GM12878 (cell line): Measurements from ENCODE around the gene IFI27L1. TPM values are rescaled to one million over a fixed set of nuclear protein-coding genes. Genes with fewer than 3 reads are reported as not detected.
A peak's percentile ranks its signal among the peaks of the same experiment; 100 is the strongest.

Experiments
- ATAC-seq: fragments of 200-7000 bp; cut with Tn5 transposase; 3 replicates; pipeline ENCODE4 v1.9.1; 2020; ENCODE audit warnings: mild to moderate bottlenecking, moderate library complexity
- BruUV-seq: library from RNA; stranded (reverse); fragments of 400-500 nt; replicated peaks from 2 replicates; lab custom pipeline; 2021; lab: Mats Ljungman, UMichigan
- CTCF ChIA-PET: fragments of 300-600 bp; sonication (Branson Sonifier 250); formaldehyde crosslinking; extraction: SDS; loops from one replicate; lab custom pipeline; 2021; ENCODE audit warnings: inconsistent platforms; lab: Yijun Ruan, JAX
- POLR2A ChIA-PET: fragments of 350-600 bp; formaldehyde crosslinking; extraction: SDS; loops from one replicate; lab custom pipeline; 2021; ENCODE audit warnings: inconsistent platforms; lab: Charles Lee
- RAD21 ChIA-PET: fragments of 300-600 bp; sonication (Branson Sonifier 250); formaldehyde crosslinking; loops from one replicate; lab custom pipeline; 2023; ENCODE audit warnings: antibody characterized with exemption; ENCODE audit not compliant: unreplicated experiment; lab: Charles Lee
- SMC1A ChIA-PET: fragments of 300-600 bp; sonication (Branson Sonifier 250); formaldehyde crosslinking; loops from one replicate; lab custom pipeline; 2023; ENCODE audit not compliant: unreplicated experiment, uncharacterized antibody; lab: Charles Lee
- DNase-seq: peaks from one replicate; pipeline ENCODE4 v3.0.0-alpha.2; 2011; ENCODE audit warnings: low read depth, low spot score
- FAIRE-seq: peaks from 3 replicates; lab custom pipeline; 2011; peaks lifted over from hg19 to GRCh38; lab: Jason Lieb, UNC
- H2AFZ ChIP-seq: 2 replicates; pipeline ENCODE4 v1.6.0; 2011; ENCODE audit warnings: low read depth, low read length, control low read depth; ENCODE audit not compliant: control insufficient read depth
- H3K27ac ChIP-seq: 2 replicates; pipeline ENCODE4 v1.5.1; 2011; ENCODE audit warnings: control low read depth; ENCODE audit not compliant: control insufficient read depth, insufficient read depth
- H3K27me3 ChIP-seq, 2 experiments: replicated peaks in 1 of 2; 2 replicates each; pipeline versions ENCODE4 v1.6.0 to v1.6.1; 2011; ENCODE audit warnings: low read length in 1 of 2; ENCODE audit not compliant: control insufficient read depth in 2 of 2, insufficient read depth in 2 of 2
- H3K36me3 ChIP-seq, 2 experiments: 2 replicates each; pipeline ENCODE4 v1.5.1; 2011; ENCODE audit warnings: low read length in 1 of 2; ENCODE audit not compliant: control insufficient read depth in 2 of 2, insufficient read depth in 2 of 2
- H3K4me1 ChIP-seq: 2 replicates; pipeline ENCODE4 v1.6.1; 2011; ENCODE audit warnings: mild to moderate bottlenecking, low read length, moderate library complexity, mixed read lengths; ENCODE audit not compliant: control insufficient read depth, insufficient read depth
- H3K4me2 ChIP-seq: 2 replicates; pipeline ENCODE4 v1.6.0; 2011; ENCODE audit warnings: control low read depth; ENCODE audit not compliant: control insufficient read depth, insufficient read depth
- H3K4me3 ChIP-seq: fragments of 200-600 bp; sonication (generic); 2 replicates; pipeline ENCODE4 v1.5.1; 2016
- H3K79me2 ChIP-seq: 2 replicates; pipeline ENCODE4 v1.6.0; 2011; ENCODE audit warnings: low read length; ENCODE audit not compliant: control insufficient read depth, insufficient read depth
- H3K9ac ChIP-seq: 2 replicates; pipeline ENCODE4 v1.8.0; 2011; ENCODE audit warnings: low read length, control low read depth, mixed read lengths; ENCODE audit not compliant: control insufficient read depth, insufficient read depth
- H3K9me3 ChIP-seq: replicated peaks from 3 replicates; pipeline ENCODE4 v1.5.1; 2011; ENCODE audit warnings: mild to moderate bottlenecking, low read length; ENCODE audit not compliant: control insufficient read depth, insufficient read depth
- H4K20me1 ChIP-seq: 2 replicates; pipeline ENCODE4 v1.6.0; 2011; ENCODE audit not compliant: control insufficient read depth, insufficient read depth
- CEBPZ ChIP-seq: fragments of 150-350 bp; IDR thresholded peaks from 2 replicates; pipeline ENCODE4 v1.6.1; 2016; ENCODE audit warnings: low read depth, low read length
- DPF2 ChIP-seq: fragments of 450-650 bp; IDR thresholded peaks from 2 replicates; pipeline ENCODE4 v1.6.1; 2017; ENCODE audit warnings: mild to moderate bottlenecking
- HDAC6 ChIP-seq: fragments of 200-600 bp; sonication (generic); IDR thresholded peaks from one replicate; pipeline ENCODE4 v1.8.0; 2017; ENCODE audit warnings: antibody characterized with exemption; ENCODE audit not compliant: unreplicated experiment
- NR2F1 ChIP-seq: fragments of 450-650 bp; conservative IDR thresholded peaks from 2 replicates; pipeline ENCODE4 v1.6.1; 2017; ENCODE audit warnings: mild to moderate bottlenecking
- USF1 ChIP-seq: IDR thresholded peaks from 2 replicates; pipeline ENCODE4 v1.6.1; 2011; ENCODE audit warnings: borderline replicate concordance, low read depth, mild to moderate bottlenecking, moderate library complexity, mixed read lengths, low read length; ENCODE audit not compliant: insufficient read depth; ENCODE audit errors: extremely low read length
- WGBS: methylation state at CpG from one replicate; pipeline ENCODE4 v1.1.6; 2016; ENCODE audit warnings: low lambda C conversion rate; ENCODE audit not compliant: insufficient replicate concordance, insufficient coverage; ENCODE audit errors: missing lambda C conversion rate; 5-methylcytosine and 5-hydroxymethylcytosine counted together
- in situ Hi-C: fragments of 300-500 bp; cut with MboI; formaldehyde crosslinking; loops from 9 replicates; pipeline ENCODE4 v1.14.3; 2018; ENCODE audit warnings: mixed read lengths
- intact Hi-C: fragments of 100-400 bp; cut with micrococcal nuclease; formaldehyde crosslinking; loops from one replicate; pipeline ENCODE4 v1.14.2; 2022; ENCODE audit not compliant: unreplicated experiment
- polyA plus RNA-seq, 11 experiments: library from polyadenylated mRNA; depleted of rRNA in 4 of 11; unstranded in 6 of 11; stranded (reverse) in 5 of 11; fragments of >200 nt; fragmentation: Nextera tagmentation in 4 of 11; fragmentation: Illumina TruSeq in 1 of 11; extraction: Ambion mirVana in 4 of 11; extraction: Trizol in 1 of 11; gene quantifications; 1 replicate in 1 of 11; 2 replicates in 10 of 11; pipeline versions ENCODE4 v1.2.1 to v1.2.3, GENCODE V29; 2011 to 2016; ENCODE audit warnings: inconsistent platforms in 2 of 11, missing spikeins in 2 of 11, low read depth in 1 of 11
- total RNA-seq, 4 experiments: library from RNA; depleted of rRNA in 3 of 4; stranded (reverse); fragments of >200 nt in 3 of 4; fragmentation: Illumina TruSeq in 1 of 4; extraction: Trizol in 1 of 4; gene quantifications; 2 replicates each; pipeline versions ENCODE4 v1.2.1 to v1.2.3, GENCODE V29; 2013 to 2021

Gene IFI27L1
- total and polyA plus RNA-seq, 10 of the 15 experiments (the other 5 are each of a cell fraction or from before 2014, with no cell fraction given): 17.4 to 38.8 (median 27.6) TPM

GRCh38 chr14:94128216-94128839 lies 47.2 kb downstream of the IFI27L1 start:
- no peak overlapping the region for H3K27ac ChIP-seq
- ChIA-PET SMC1A (interaction anchor here (0.9 to 2.2 kb wide), 3 partner anchors 46 to 92 kb away, joined by 3 to 10 read pairs (median 3); no protein-coding TSS in a partner anchor), RAD21 (interaction anchor here (1.0 to 1.3 kb wide), 3 partner anchors 48 to 92 kb away, joined by 3 to 4 read pairs (median 3); partner anchors contain the start of genes DDX24 and IFI27L1), POLR2A (interaction anchor here (0.5 to 1.3 kb wide), 3 partner anchors 47 to 1995 kb away, joined by 3 to 6 read pairs (median 6); partner anchors contain the start of genes DDX24 and IFI27L1), CTCF (interaction anchor here (0.9 to 2.2 kb wide), 7 partner anchors 8 to 189 kb away, joined by 3 to 8 read pairs (median 3); partner anchors contain the start of genes DDX24 and IFI27L1)
- TSS peak; percentile 85 for BruUV-seq
- no peak overlapping the region; the same call in 1 of the 2 replicates for H3K9ac ChIP-seq
- peak overlapping the region; percentile 98 for H3K4me2 ChIP-seq
- ATAC-seq: no peak
- no peak for FAIRE-seq
- H3K79me2 ChIP-seq: no peaks in the 10 kb centered on the region
- DNase-seq: no peak
- WGBS: 86% methylated on average over 14 of the region's 14 CpGs
- H3K27me3 ChIP-seq: peaks cover 0 to 4% of the 10 kb centered on the region in 2 experiments; a peak in 1 of 4 replicates
- no peaks in the 10 kb centered on the region for H3K9me3 ChIP-seq
- no peaks in the 10 kb centered on the region; a peak in 1 of 4 replicates for H3K36me3 ChIP-seq
- no peak for TF ChIP-seq USF1
- TF ChIP-seq HDAC6: no peak
- TF ChIP-seq NR2F1: no peak
- TF ChIP-seq DPF2: no peak
- TF ChIP-seq CEBPZ: no peak
- H3K4me1 ChIP-seq: peaks cover 10% of the 10 kb centered on the region; the same call in 1 of the 2 replicates
- intact Hi-C loops (no loop called here), in situ Hi-C loops (no loop called here)
- peak overlapping the region; percentile 99 for H3K4me3 ChIP-seq
- no peak overlapping the region; the same call in 1 of the 2 replicates for H2AFZ ChIP-seq
- no peaks in the 10 kb centered on the region for H4K20me1 ChIP-seq
